ENCODE results near the gene ST3GAL6. TPM values are rescaled to one million over a fixed set of nuclear protein-coding genes. Genes with fewer than 3 reads are reported as not detected.

Gene ST3GAL6
- total RNA-seq, 1 donor from 2014 or later = 0.44 TPM

DNA sequence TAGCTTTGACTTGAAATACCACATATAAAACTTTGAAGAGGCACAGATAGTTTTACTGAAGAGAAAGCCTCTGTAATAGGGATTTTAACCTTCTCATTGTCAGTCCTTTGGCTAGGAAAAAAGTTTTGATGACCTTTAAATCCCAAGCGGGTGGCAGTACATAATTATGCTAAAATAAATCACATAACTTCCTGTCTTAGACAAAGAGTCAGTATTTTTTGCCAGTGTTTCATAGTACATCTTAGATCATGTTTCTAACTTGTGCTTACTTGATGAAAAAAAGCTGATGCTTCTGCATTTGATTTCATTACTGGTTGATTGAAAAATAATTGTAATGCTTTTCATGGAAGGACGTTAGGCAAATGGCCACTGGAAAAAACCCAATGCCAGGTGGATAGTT, 5.8 kb downstream of the ST3GAL6 start:
- peaks cover 13% of the 10 kb centered on the region for H3K27me3 Mint-ChIP-seq (ENCODE audit: insufficient read depth)
- H3K27ac Mint-ChIP-seq = no peak overlapping the region
- no peak for DNase-seq (ENCODE audit: low spot score)
- intact Hi-C loops (cut with micrococcal nuclease) = no loop called here
- no peak overlapping the region for H3K4me3 Mint-ChIP-seq
- no peaks in the 10 kb centered on the region for H3K9me3 Mint-ChIP-seq
- H3K36me3 Mint-ChIP-seq (ENCODE audit: low read depth) = no peaks in the 10 kb centered on the region
- H3K4me1 Mint-ChIP-seq (ENCODE audit: low read depth) = peaks cover 11% of the 10 kb centered on the region

GRCh38 chr3:98769448-98769847, 6.3 kb downstream of the ST3GAL6 start:
- DNase-seq (ENCODE audit: low spot score) = no peak
- intact Hi-C loops (cut with micrococcal nuclease) = no loop called here
- Mint-ChIP-seq H3K4me3 (no peak overlapping the region), H3K36me3 (ENCODE audit: low read depth) (no peaks in the 10 kb centered on the region), H3K4me1 (ENCODE audit: low read depth) (peaks cover 11% of the 10 kb centered on the region), H3K27me3 (ENCODE audit: insufficient read depth) (peaks cover 13% of the 10 kb centered on the region), H3K27ac (no peak overlapping the region), H3K9me3 (no peaks in the 10 kb centered on the region)

GRCh38 chr3:98770261-98771039, 7.3 kb downstream of the ST3GAL6 start:
- Mint-ChIP-seq H3K9me3 (no peaks in the 10 kb centered on the region), H3K27me3 (ENCODE audit: insufficient read depth) (peaks cover 7% of the 10 kb centered on the region), H3K4me1 (ENCODE audit: low read depth) (peaks cover 11% of the 10 kb centered on the region), H3K27ac (no peak overlapping the region), H3K4me3 (no peak overlapping the region), H3K36me3 (ENCODE audit: low read depth) (no peaks in the 10 kb centered on the region)
- intact Hi-C loops (cut with micrococcal nuclease) = no loop called here
- DNase-seq (ENCODE audit: low spot score) = no peak

GRCh38 chr3:98772022-98772421, 8.9 kb downstream of the ST3GAL6 start:
- Mint-ChIP-seq H3K27me3 (ENCODE audit: insufficient read depth) (peaks cover 7% of the 10 kb centered on the region), H3K27ac (no peak overlapping the region), H3K36me3 (ENCODE audit: low read depth) (no peaks in the 10 kb centered on the region), H3K9me3 (no peaks in the 10 kb centered on the region), H3K4me1 (ENCODE audit: low read depth) (peaks cover 11% of the 10 kb centered on the region), H3K4me3 (no peak overlapping the region)
- no peak for DNase-seq (ENCODE audit: low spot score)
- intact Hi-C loops (cut with micrococcal nuclease) = no loop called here

DNA sequence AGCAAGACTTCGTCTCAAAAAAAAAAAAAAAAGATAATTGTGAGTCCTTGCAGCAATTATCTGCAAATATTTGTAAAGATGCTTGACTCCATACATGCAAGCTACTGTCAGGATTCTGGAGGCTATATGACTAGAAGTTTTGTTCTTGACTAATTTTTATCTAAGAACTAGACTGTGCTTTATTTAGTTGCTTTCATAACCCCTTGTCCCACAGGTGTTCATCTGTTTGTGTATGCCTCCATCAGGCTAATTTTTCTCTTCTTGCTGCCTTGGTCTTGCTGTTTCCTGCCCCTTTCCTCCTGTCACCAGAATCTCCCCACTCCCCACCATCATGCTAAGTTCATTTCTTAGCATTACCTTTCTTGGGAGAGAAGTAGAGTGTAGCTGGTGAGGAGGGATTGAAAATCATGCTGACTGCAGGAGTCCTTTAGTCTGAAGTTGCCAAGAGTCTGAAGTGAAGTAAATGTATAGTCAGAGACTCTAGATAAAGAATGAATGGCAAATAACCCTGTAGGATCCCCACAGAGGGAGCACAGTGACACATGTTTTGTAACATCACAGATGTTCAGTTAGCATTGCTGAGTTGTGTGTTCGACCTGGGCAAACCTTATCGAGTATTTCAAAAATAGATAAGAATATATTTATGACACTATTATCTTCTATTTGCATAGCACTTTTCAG, 12.5 kb downstream of the ST3GAL6 start:
- H3K4me1 Mint-ChIP-seq (ENCODE audit: low read depth) = peaks cover 14% of the 10 kb centered on the region
- DNase-seq (ENCODE audit: low spot score) = no peak
- intact Hi-C loops (cut with micrococcal nuclease) = no loop called here
- peaks cover 2% of the 10 kb centered on the region for H3K27me3 Mint-ChIP-seq (ENCODE audit: insufficient read depth)
- no peaks in the 10 kb centered on the region for H3K36me3 Mint-ChIP-seq (ENCODE audit: low read depth)
- H3K9me3 Mint-ChIP-seq = no peaks in the 10 kb centered on the region
- no peak overlapping the region for H3K27ac Mint-ChIP-seq
- no peak overlapping the region for H3K4me3 Mint-ChIP-seq

- peaks cover 10% of the 10 kb centered on the region for H3K4me1 Mint-ChIP-seq (ENCODE audit: low read depth)
- H3K9me3 Mint-ChIP-seq = no peaks in the 10 kb centered on the region
- no peak overlapping the region for H3K27ac Mint-ChIP-seq
- no peak overlapping the region for H3K4me3 Mint-ChIP-seq
- no peak for DNase-seq (ENCODE audit: low spot score)
- intact Hi-C loops (cut with micrococcal nuclease) = no loop called here
- peaks cover 2% of the 10 kb centered on the region for H3K27me3 Mint-ChIP-seq (ENCODE audit: insufficient read depth)
- no peaks in the 10 kb centered on the region for H3K36me3 Mint-ChIP-seq (ENCODE audit: low read depth)
Measured at GRCh38 chr3:98776140-98776493, 13.0 kb downstream of the ST3GAL6 start.

DNA sequence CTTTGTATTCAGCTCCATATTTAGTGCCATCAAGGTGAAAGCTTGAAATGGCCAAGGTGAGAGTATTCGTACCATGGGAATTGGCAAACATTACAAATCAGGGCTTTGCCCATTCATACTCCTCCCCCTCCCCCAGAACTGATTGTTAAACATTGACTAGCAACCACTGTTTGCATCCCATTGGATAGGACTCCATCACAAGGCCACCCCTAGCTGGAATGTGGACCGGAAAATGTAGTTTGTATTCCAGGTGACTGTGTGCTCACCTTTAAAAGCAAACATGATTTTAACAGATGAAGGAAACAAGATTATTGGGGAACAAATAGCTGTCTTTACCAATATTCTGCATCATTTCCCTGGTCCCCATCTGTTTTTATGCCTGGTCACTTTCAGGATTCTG, 14.1 kb downstream of the ST3GAL6 start:
- no peaks in the 10 kb centered on the region for H3K9me3 Mint-ChIP-seq
- no peak for DNase-seq (ENCODE audit: low spot score)
- no peak overlapping the region for H3K27ac Mint-ChIP-seq
- no peaks in the 10 kb centered on the region for H3K27me3 Mint-ChIP-seq (ENCODE audit: insufficient read depth)
- H3K4me1 Mint-ChIP-seq (ENCODE audit: low read depth) = peaks cover 10% of the 10 kb centered on the region
- intact Hi-C loops (cut with micrococcal nuclease) = no loop called here
- no peak overlapping the region for H3K4me3 Mint-ChIP-seq
- no peaks in the 10 kb centered on the region for H3K36me3 Mint-ChIP-seq (ENCODE audit: low read depth)

DNA sequence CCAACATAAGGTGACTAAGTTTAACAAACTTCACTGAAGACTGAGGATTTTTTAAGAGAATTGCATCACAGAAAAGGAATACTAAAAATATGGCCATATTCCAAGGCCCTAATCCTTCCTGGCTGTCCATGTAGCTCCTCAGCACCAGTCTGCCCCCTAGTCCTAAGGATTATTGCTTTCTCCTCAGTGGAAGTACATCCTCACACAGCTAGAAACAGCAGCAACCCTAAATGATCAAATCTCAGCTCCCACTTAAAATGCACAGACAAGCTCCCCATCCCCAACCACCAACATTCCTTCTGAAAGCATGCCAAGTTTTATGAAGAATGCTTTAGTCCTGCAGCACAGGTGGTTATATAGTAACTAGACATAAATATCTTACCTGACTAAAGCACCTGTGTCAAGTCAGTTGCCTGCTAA, 14.7 kb downstream of the ST3GAL6 start:
- H3K4me3 Mint-ChIP-seq = no peak overlapping the region
- no peak for DNase-seq (ENCODE audit: low spot score)
- no peaks in the 10 kb centered on the region for H3K36me3 Mint-ChIP-seq (ENCODE audit: low read depth)
- H3K27me3 Mint-ChIP-seq (ENCODE audit: insufficient read depth) = no peaks in the 10 kb centered on the region
- no peak overlapping the region for H3K27ac Mint-ChIP-seq
- intact Hi-C loops (cut with micrococcal nuclease) = no loop called here
- no peaks in the 10 kb centered on the region for H3K9me3 Mint-ChIP-seq
- H3K4me1 Mint-ChIP-seq (ENCODE audit: low read depth) = peaks cover 10% of the 10 kb centered on the region

DNA sequence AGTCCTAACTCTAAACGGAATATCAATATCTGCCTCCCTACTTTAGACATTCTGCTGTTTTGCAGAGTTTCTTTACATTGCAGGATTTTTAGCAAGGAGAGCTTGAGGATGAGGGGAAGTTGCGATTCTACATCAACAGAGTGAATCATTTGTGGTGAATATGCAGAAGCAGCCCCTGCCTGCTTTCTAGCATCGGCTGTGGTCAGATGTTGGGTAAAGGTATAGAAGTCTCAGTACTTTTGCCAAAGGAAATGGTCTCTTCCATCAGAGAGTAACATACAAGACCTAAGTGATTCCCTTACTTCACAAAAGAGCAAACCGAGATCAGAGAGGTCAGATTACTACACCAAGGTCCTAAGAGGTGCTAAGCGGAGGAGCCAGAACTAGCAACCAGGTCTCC, 15.2 kb downstream of the ST3GAL6 start:
- intact Hi-C loops (cut with micrococcal nuclease) = no loop called here
- no peak overlapping the region for H3K27ac Mint-ChIP-seq

GRCh38 chr3:98778852-98779413, 15.8 kb downstream of the ST3GAL6 start:
- no peak for DNase-seq (ENCODE audit: low spot score)
- H3K9me3 Mint-ChIP-seq = no peaks in the 10 kb centered on the region
- H3K27me3 Mint-ChIP-seq (ENCODE audit: insufficient read depth) = no peaks in the 10 kb centered on the region
- intact Hi-C loops (cut with micrococcal nuclease) = no loop called here
- H3K4me3 Mint-ChIP-seq = no peak overlapping the region
- H3K4me1 Mint-ChIP-seq (ENCODE audit: low read depth) = peaks cover 10% of the 10 kb centered on the region
- H3K27ac Mint-ChIP-seq = no peak overlapping the region
- no peaks in the 10 kb centered on the region for H3K36me3 Mint-ChIP-seq (ENCODE audit: low read depth)

More for the DNA sequence above, 15.2 kb downstream of the ST3GAL6 start:
- H3K27me3 Mint-ChIP-seq (ENCODE audit: insufficient read depth) = no peaks in the 10 kb centered on the region
- DNase-seq (ENCODE audit: low spot score) = no peak
- no peaks in the 10 kb centered on the region for H3K36me3 Mint-ChIP-seq (ENCODE audit: low read depth)
- H3K4me1 Mint-ChIP-seq (ENCODE audit: low read depth) = peaks cover 10% of the 10 kb centered on the region
- no peak overlapping the region for H3K4me3 Mint-ChIP-seq
- no peaks in the 10 kb centered on the region for H3K9me3 Mint-ChIP-seq

DNA sequence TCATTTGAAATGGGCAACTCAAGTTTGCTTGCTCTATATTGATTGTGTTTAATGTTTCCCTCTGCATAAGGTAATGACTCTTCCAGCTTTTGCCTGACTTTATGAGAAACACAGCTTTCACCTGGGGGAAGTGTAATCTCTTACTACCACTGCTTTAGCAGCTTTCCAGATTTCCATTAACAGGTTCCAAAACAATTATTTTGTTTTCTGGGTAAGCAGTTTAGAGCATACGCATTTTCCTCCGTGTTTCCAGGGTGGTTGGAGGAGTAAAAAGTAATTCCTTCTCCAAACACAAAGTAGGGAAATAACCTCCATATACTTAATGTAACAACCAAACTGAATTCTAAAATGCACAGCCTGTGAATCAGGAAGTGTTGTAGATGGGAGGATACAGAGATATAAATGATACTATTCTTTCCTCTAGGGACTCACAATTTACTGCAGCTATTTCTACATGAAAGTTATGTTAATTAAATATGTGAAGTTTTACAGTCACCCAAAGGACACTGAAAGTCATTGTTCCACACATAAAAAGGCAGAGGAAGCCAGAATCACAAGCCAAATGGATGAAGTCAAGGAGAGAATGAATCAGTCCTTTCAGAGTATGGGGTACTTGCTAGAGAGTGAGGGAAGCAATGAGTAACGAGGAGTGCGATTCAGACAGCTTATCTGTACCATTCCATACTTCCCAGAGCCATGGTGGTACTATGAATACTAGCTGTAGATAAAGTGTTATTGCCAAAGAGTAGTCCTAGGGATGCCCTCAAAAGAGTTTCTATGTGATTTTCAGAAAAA, 16.6 kb downstream of the ST3GAL6 start:
- no peaks in the 10 kb centered on the region for H3K9me3 Mint-ChIP-seq

DNA sequence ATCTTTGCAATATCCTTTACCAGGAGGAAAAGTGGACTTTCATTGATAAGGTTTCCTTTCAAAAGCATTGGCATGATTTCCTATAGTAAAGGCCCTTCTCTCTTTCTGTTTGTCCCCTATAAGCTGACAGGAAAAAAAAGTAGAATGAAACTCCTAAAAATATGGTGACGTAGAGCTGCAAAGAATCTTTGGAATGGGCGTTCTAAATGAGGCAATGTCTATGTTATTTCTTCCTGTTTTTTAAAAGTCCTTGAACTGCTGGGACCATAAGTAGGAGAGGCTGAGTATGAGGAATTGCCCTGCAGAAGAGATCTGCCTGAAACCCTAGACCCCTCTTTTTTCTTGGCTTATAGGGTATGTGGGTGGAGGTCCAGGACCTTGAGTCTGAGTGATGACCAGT, 17.2 kb downstream of the ST3GAL6 start:
- Mint-ChIP-seq H3K4me3 (no peak overlapping the region), H3K9me3 (no peaks in the 10 kb centered on the region), H3K36me3 (ENCODE audit: low read depth) (no peaks in the 10 kb centered on the region), H3K27me3 (ENCODE audit: insufficient read depth) (no peaks in the 10 kb centered on the region), H3K4me1 (ENCODE audit: low read depth) (peaks cover 10% of the 10 kb centered on the region), H3K27ac (no peak overlapping the region)
- DNase-seq (ENCODE audit: low spot score) = no peak
- intact Hi-C loops (cut with micrococcal nuclease) = no loop called here

More for the DNA sequence above, 16.6 kb downstream of the ST3GAL6 start:
- intact Hi-C loops (cut with micrococcal nuclease) = no loop called here
- H3K4me1 Mint-ChIP-seq (ENCODE audit: low read depth) = peaks cover 10% of the 10 kb centered on the region
- no peak for DNase-seq (ENCODE audit: low spot score)
- H3K27me3 Mint-ChIP-seq (ENCODE audit: insufficient read depth) = no peaks in the 10 kb centered on the region
- H3K4me3 Mint-ChIP-seq = no peak overlapping the region
- no peak overlapping the region for H3K27ac Mint-ChIP-seq
- H3K36me3 Mint-ChIP-seq (ENCODE audit: low read depth) = no peaks in the 10 kb centered on the region
